ENCODE measurements around the gene TRIM45. TPM values are rescaled to one million over a fixed set of nuclear protein-coding genes. Genes with fewer than 3 reads are reported as not detected.

The TRIM45 gene
- total and polyA plus RNA-seq, 2 of the 13 experiments (the other 11 are each of a cell fraction or from before 2014, with no cell fraction given): 1.9 to 2.3 TPM

GRCh38 chr1:117169871-117170596 is 48.5 kb upstream of the TRIM45 start (continued):
- no peak for TF ChIP-seq GPBP1L1 (CRISPR knock-in tag; IDR thresholded peaks at IDR 0.05)
- TF ChIP-seq MIXL1 (CRISPR knock-in tag; IDR thresholded peaks at IDR 0.05): no peak
- no peak for TF ChIP-seq SMC3 (IDR thresholded peaks at IDR 0.05; ENCODE audit: low read length)

- Histone ChIP-seq H3K27me3 (ENCODE audit: control insufficient read depth in 1 of 2, insufficient read depth in 2 of 2, low read length in 2 of 2) (no peaks in the 10 kb centered on the region), H3K79me2 (ENCODE audit: insufficient read depth, low read length) (no peaks in the 10 kb centered on the region), H4K20me1 (ENCODE audit: insufficient read depth, low read length) (no peaks in the 10 kb centered on the region), H3K9ac (ENCODE audit: insufficient read depth, low read depth, low read length) (no peak overlapping the region), H3K4me1 (ENCODE audit: insufficient read depth, low read length) (peaks cover 9% of the 10 kb centered on the region), H3K36me3 (replicated peaks in 1 of 2; ENCODE audit: control insufficient read depth in 1 of 2, insufficient read depth in 2 of 2, low read length in 2 of 2) (no peaks in the 10 kb centered on the region), H3K27ac (ENCODE audit: extremely low read length, insufficient read depth, low read length) (no peak overlapping the region), H3K9me3 (ENCODE audit: low read length) (no peaks in the 10 kb centered on the region), H3K4me3 (replicated peaks in 1 of 3; ENCODE audit: insufficient read depth in 1 of 3, low read depth in 2 of 3, low read length in 3 of 3) (no peak overlapping the region), H3K4me2 (ENCODE audit: low read depth, low read length) (no peak overlapping the region), H2AFZ (ENCODE audit: low read length) (no peak overlapping the region)
- ATAC-seq: no peak
- no peak for TF ChIP-seq ATRX (CRISPR knock-in tag; IDR thresholded peaks at IDR 0.05; ENCODE audit: borderline replicate concordance)
- no peak for TF ChIP-seq ZNF646 (CRISPR knock-in tag; IDR thresholded peaks at IDR 0.05)
- no peak for TF ChIP-seq ZXDC (CRISPR knock-in tag; IDR thresholded peaks at IDR 0.05)
- DNase-seq (ENCODE audit: low spot score): no peak
- intact Hi-C loops (cut with micrococcal nuclease; ENCODE audit: unreplicated experiment): no loop called here
- ChIA-PET POLR2A (no interaction called here), CTCF (ENCODE audit: low intra/inter-chr PET ratio, low total read pairs) (no interaction called here)
- no peak for FAIRE-seq
- no TSS peak for BruUV-seq (replicated peaks)
- in situ Hi-C loops (cut with HindIII; ENCODE audit: extremely low pct_ligation_motif_present, low pct_unique_long_range_greater_than_20kb): no loop called here
Measured at GRCh38 chr1:117167402-117167801, 45.9 kb upstream of the TRIM45 start.

All from HepG2 (cell line).